ENCODE data around the gene CHRM2. TPM values are rescaled to one million over a fixed set of nuclear protein-coding genes. Genes with fewer than 3 reads are reported as not detected.

The CHRM2 gene
- polyA plus RNA-seq, 1 of the 3 experiments (the other 2 are of a cell fraction) = 0.23 TPM

DNA sequence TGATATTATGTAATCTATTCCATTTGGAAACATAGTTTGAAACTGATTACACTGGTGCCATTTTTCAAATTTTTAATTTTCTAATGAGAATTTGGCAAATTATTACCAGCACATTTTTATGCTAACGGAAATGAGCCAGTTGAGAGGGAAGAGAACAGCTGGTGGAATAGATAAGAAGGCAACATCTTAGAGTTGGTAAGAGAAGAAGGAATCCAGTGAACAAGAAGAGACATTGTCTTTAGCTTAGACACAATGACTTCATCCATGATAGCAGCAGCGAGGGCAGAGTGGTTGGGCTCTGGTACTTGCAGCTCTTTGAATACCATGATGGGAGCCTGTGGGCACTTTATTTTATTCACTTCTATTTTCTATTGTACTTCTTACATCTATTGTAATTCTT is 89.6 kb downstream of the CHRM2 start:
- no peaks in the 10 kb centered on the region for H3F3A ChIP-seq (replicated peaks; ENCODE audit: insufficient read depth)
- TF ChIP-seq TAF1 (IDR thresholded peaks at IDR 0.05; ENCODE audit: borderline replicate concordance, low read depth, low read length) = no peak
- TF ChIP-seq MXI1 (IDR thresholded peaks at IDR 0.05; ENCODE audit: low read depth, low read length) = no peak
- no peak for TF ChIP-seq FOXJ3 (CRISPR knock-in tag; IDR thresholded peaks at IDR 0.05)
- no peak for TF ChIP-seq FOSL2 (IDR thresholded peaks at IDR 0.05; ENCODE audit: borderline replicate concordance, low read depth)
- no peak for TF ChIP-seq SIN3A (IDR thresholded peaks at IDR 0.05; ENCODE audit: borderline replicate concordance, low read depth, low read length)
- no peak overlapping the region for H2AFZ ChIP-seq (ENCODE audit: low read depth)
- H3K4me2 ChIP-seq = no peak overlapping the region
- POLR2A ChIA-PET = no interaction called here
- CTCF ChIA-PET = interaction anchor here (0.6 to 1.5 kb wide), 2 partner anchors 9 to 275 kb away, joined by 3 to 6 read pairs; no protein-coding TSS in a partner anchor
- no peaks in the 10 kb centered on the region for H3K9me3 ChIP-seq
- no peak overlapping the region for H3K4me3 ChIP-seq (ENCODE audit: low read depth in 2 of 2, low read length in 1 of 2)
- H4K20me1 ChIP-seq (ENCODE audit: insufficient read depth) = no peaks in the 10 kb centered on the region
- no peaks in the 10 kb centered on the region for H3K9me2 ChIP-seq
- DNase-seq = no peak
- no peaks in the 10 kb centered on the region for H3K79me2 ChIP-seq (ENCODE audit: insufficient read depth)
- H3K27ac ChIP-seq (ENCODE audit: low read depth in 2 of 2, low read length in 1 of 2) = no peak overlapping the region
- no peak overlapping the region for H3K9ac ChIP-seq
- WGBS (ENCODE audit: low lambda C conversion rate) = 26% methylated on average over 2 of the region's 2 CpGs
- peaks cover 0 to 9% of the 10 kb centered on the region in 2 experiments; a peak in 1 of 4 replicates for H3K4me1 ChIP-seq (ENCODE audit: control insufficient read depth in 1 of 2, insufficient read depth in 2 of 2, low read depth in 1 of 2, low read length in 1 of 2)
- no peaks in the 10 kb centered on the region for H3K36me3 ChIP-seq (replicated peaks in 1 of 2; ENCODE audit: control insufficient read depth in 1 of 2, insufficient read depth in 2 of 2, low read length in 1 of 2)
- H3K27me3 ChIP-seq (ENCODE audit: insufficient read depth) = no peaks in the 10 kb centered on the region

- no peaks in the 10 kb centered on the region for H3K79me2 ChIP-seq (ENCODE audit: insufficient read depth)
- H3F3A ChIP-seq (replicated peaks; ENCODE audit: insufficient read depth) = no peaks in the 10 kb centered on the region
- H3K4me2 ChIP-seq = no peak overlapping the region
- H2AFZ ChIP-seq (ENCODE audit: low read depth) = no peak overlapping the region
- no peaks in the 10 kb centered on the region for H3K4me1 ChIP-seq (ENCODE audit: control insufficient read depth in 1 of 2, insufficient read depth in 2 of 2, low read depth in 1 of 2, low read length in 1 of 2)
- no peaks in the 10 kb centered on the region for H4K20me1 ChIP-seq (ENCODE audit: insufficient read depth)
- no peak for TF ChIP-seq RCOR1 (IDR thresholded peaks at IDR 0.05; ENCODE audit: low read length)
- TF ChIP-seq SIN3A (IDR thresholded peaks at IDR 0.05; ENCODE audit: borderline replicate concordance, low read depth, low read length) = no peak
- no peak for TF ChIP-seq TAF1 (IDR thresholded peaks at IDR 0.05; ENCODE audit: borderline replicate concordance, low read depth, low read length)
- TF ChIP-seq JUND (IDR thresholded peaks at IDR 0.05) = no peak
- TF ChIP-seq RAD21 (IDR thresholded peaks at IDR 0.05; ENCODE audit: low read length) = no peak
- TF ChIP-seq NFIC (IDR thresholded peaks at IDR 0.05; ENCODE audit: borderline replicate concordance) = no peak
- TF ChIP-seq EP300 (IDR thresholded peaks at IDR 0.05; ENCODE audit: borderline replicate concordance in 1 of 2, low read depth in 1 of 2, low read length in 1 of 2) = no peak
- H3K27ac ChIP-seq (ENCODE audit: low read depth in 2 of 2, low read length in 1 of 2) = no peak overlapping the region
- H3K4me3 ChIP-seq (ENCODE audit: low read depth in 2 of 2, low read length in 1 of 2) = no peak overlapping the region
- ChIA-PET POLR2A (no interaction called here), CTCF (interaction anchor here (1.1 to 1.4 kb wide), 3 partner anchors 15 to 90 kb away, joined by 3 to 4 read pairs (median 3); no protein-coding TSS in a partner anchor)
- no peak for DNase-seq
- no peaks in the 10 kb centered on the region for H3K9me3 ChIP-seq
- 19% methylated on average over 1 of the region's 1 CpG for WGBS (ENCODE audit: low lambda C conversion rate)
- H3K9me2 ChIP-seq = no peaks in the 10 kb centered on the region
- no peak overlapping the region for H3K9ac ChIP-seq
- no peaks in the 10 kb centered on the region for H3K27me3 ChIP-seq (ENCODE audit: insufficient read depth)
- no peaks in the 10 kb centered on the region for H3K36me3 ChIP-seq (replicated peaks in 1 of 2; ENCODE audit: control insufficient read depth in 1 of 2, insufficient read depth in 2 of 2, low read length in 1 of 2)
Observed at GRCh38 chr7:136964347-136964746, 95.9 kb downstream of the CHRM2 start.

DNA sequence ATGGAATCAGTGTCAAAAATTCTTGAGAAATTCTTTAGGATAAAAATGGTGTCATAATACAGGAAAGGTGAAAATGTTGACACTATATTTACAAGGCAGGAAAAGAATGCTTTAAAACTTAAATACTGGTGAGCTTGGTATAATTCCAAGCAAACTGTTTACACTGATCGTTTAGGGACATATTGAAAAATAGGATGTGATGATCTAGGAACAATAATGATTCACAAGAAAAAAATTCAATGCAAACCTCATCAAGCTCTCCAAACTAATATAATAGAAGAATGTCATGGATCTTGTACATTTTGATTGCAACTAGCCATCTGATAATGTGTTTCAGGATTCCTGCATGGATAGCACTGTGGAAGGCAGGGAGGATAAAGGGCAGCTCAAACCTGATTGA is 98.4 kb downstream of the CHRM2 start:
- WGBS (ENCODE audit: low lambda C conversion rate) = 32% methylated on average over 1 of the region's 1 CpG
- POLR2A ChIA-PET = no interaction called here
- H3K4me1 ChIP-seq (ENCODE audit: control insufficient read depth in 1 of 2, insufficient read depth in 2 of 2, low read depth in 1 of 2, low read length in 1 of 2) = no peaks in the 10 kb centered on the region
- TF ChIP-seq TAF1 (IDR thresholded peaks at IDR 0.05; ENCODE audit: borderline replicate concordance, low read depth, low read length) (no peak), RCOR1 (IDR thresholded peaks at IDR 0.05; ENCODE audit: low read length) (no peak), FOXM1 (IDR thresholded peaks at IDR 0.05; ENCODE audit: low read depth) (no peak), MAX (IDR thresholded peaks at IDR 0.05; ENCODE audit: low read depth) (no peak), EP300 (IDR thresholded peaks at IDR 0.05; ENCODE audit: borderline replicate concordance in 1 of 2, low read depth in 1 of 2, low read length in 1 of 2) (no peak), YY1 (IDR thresholded peaks at IDR 0.05; ENCODE audit: low read depth) (no peak), GATA2 (CRISPR knock-in tag; IDR thresholded peaks at IDR 0.05) (no peak), MEF2A (IDR thresholded peaks at IDR 0.05; ENCODE audit: borderline replicate concordance, low read depth) (no peak)
- TF ChIP-seq, protein P1, sequence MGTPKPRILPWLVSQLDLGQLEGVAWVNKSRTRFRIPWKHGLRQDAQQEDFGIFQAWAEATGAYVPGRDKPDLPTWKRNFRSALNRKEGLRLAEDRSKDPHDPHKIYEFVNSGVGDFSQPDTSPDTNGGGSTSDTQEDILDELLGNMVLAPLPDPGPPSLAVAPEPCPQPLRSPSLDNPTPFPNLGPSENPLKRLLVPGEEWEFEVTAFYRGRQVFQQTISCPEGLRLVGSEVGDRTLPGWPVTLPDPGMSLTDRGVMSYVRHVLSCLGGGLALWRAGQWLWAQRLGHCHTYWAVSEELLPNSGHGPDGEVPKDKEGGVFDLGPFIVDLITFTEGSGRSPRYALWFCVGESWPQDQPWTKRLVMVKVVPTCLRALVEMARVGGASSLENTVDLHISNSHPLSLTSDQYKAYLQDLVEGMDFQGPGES (IDR thresholded peaks at IDR 0.05; ENCODE audit: low read depth, low read length) = no peak
- TF ChIP-seq, protein P2, sequence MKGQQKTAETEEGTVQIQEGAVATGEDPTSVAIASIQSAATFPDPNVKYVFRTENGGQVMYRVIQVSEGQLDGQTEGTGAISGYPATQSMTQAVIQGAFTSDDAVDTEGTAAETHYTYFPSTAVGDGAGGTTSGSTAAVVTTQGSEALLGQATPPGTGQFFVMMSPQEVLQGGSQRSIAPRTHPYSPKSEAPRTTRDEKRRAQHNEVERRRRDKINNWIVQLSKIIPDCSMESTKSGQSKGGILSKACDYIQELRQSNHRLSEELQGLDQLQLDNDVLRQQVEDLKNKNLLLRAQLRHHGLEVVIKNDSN (IDR thresholded peaks at IDR 0.05; ENCODE audit: borderline replicate concordance, low read depth) = no peak

More for the DNA sequence above, 98.4 kb downstream of the CHRM2 start:
- Histone ChIP-seq H3K79me2 (ENCODE audit: insufficient read depth) (no peaks in the 10 kb centered on the region), H2AFZ (ENCODE audit: low read depth) (no peak overlapping the region), H3K9me3 (no peaks in the 10 kb centered on the region), H3K4me2 (no peak overlapping the region), H3K27me3 (ENCODE audit: insufficient read depth) (no peaks in the 10 kb centered on the region), H4K20me1 (ENCODE audit: insufficient read depth) (no peaks in the 10 kb centered on the region), H3K4me3 (ENCODE audit: low read depth in 2 of 2, low read length in 1 of 2) (no peak overlapping the region), H3F3A (replicated peaks; ENCODE audit: insufficient read depth) (no peaks in the 10 kb centered on the region), H3K36me3 (replicated peaks in 1 of 2; ENCODE audit: control insufficient read depth in 1 of 2, insufficient read depth in 2 of 2, low read length in 1 of 2) (no peaks in the 10 kb centered on the region), H3K9me2 (no peaks in the 10 kb centered on the region), H3K9ac (no peak overlapping the region), H3K27ac (ENCODE audit: low read depth in 2 of 2, low read length in 1 of 2) (no peak overlapping the region)
- CTCF ChIA-PET = no interaction called here
- no peak for DNase-seq
